IPS-18c (cell line): ENCODE measurements around the gene SLC1A4.

Source experiments
- H3K4me3 ChIP-seq: 2 replicates; pipeline ENCODE4 v1.7.0; 2013; ENCODE audit warnings: low read depth, mild to moderate bottlenecking, low read length, moderate library complexity; ENCODE audit not compliant: insufficient read depth
- H3K9me3 ChIP-seq: one replicate; pipeline ENCODE4 v1.6.1; 2013; ENCODE audit warnings: mild to moderate bottlenecking, low read length, moderate library complexity; ENCODE audit not compliant: control insufficient read depth, insufficient read depth

Gene SLC1A4

DNA sequence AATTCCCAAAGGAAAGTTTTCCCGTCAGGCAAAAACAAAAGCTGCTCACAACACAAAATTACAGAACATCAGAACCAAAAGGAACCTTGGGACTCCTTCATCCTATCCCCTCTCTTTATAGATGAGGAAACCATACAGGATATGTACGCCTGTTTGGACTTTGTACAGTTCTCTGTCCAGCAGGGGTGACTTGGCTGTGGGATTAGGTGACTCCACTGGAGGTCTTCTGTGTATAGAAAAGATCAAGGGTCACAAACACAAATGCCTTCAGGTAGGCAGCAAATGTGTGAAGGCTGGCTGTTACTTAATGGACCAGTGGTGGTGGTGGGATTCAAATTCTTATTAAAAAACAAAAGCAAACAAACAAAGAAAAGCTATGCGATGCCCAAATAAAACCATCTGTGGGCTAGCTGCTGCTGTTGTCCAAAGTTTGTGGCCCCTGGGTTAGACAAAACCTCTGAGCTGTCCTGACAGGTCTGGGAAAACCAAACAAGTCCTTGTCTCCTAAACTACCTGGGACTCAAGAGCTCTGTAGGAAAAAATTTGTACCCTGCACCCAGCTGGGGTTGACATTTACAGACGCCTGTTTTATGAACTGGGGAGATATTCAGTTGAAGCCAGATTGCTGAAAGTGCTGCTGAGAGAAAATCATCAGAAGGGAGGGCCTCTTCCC, 65.7 kb downstream of the SLC1A4 start:
- no peaks in the 10 kb centered on the region for H3K9me3 ChIP-seq
- H3K4me3 ChIP-seq, result peak overlapping the region; percentile 85; the same call in 1 of the 2 replicates

DNA sequence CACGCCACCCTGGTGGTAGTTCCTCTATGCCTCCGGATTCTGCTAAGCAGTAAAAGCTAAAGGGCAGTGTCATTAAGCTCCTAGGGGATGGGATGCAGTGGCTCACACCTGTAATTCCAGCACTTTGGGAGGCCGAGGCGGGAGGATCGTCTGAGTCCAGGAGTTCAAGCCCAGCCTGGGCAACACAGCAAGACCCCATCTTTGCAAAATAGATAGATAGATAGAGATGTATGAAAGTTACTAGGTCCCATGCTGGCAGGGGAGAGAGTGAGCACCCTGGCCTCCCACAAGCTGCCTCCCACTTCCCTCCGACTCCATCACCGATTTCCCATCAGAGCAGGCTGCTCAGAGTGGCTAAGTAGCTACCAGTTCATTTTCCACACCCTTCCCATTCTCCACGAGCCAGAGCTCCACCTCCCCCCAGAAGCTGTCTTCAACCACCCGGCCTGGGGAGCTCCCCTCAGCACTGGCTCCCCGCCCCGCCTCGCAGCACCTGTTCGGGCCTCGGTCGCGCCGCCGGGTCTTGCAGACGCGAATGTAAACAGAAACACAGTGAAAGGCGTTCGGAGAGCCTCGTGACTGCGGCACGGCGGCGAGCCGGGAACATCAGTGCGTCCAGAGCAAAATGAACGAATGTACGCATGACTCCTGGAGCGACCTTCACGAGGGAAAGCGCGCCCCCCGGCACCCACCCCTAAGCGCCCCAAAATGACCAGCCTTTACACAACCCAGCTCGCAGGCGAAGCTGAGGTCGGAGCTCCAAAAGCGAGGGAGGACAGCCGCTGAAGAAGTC, 66.4 kb downstream of the SLC1A4 start:
- Histone ChIP-seq H3K9me3 (no peaks in the 10 kb centered on the region), H3K4me3 (peak overlapping the region; percentile 85)

DNA sequence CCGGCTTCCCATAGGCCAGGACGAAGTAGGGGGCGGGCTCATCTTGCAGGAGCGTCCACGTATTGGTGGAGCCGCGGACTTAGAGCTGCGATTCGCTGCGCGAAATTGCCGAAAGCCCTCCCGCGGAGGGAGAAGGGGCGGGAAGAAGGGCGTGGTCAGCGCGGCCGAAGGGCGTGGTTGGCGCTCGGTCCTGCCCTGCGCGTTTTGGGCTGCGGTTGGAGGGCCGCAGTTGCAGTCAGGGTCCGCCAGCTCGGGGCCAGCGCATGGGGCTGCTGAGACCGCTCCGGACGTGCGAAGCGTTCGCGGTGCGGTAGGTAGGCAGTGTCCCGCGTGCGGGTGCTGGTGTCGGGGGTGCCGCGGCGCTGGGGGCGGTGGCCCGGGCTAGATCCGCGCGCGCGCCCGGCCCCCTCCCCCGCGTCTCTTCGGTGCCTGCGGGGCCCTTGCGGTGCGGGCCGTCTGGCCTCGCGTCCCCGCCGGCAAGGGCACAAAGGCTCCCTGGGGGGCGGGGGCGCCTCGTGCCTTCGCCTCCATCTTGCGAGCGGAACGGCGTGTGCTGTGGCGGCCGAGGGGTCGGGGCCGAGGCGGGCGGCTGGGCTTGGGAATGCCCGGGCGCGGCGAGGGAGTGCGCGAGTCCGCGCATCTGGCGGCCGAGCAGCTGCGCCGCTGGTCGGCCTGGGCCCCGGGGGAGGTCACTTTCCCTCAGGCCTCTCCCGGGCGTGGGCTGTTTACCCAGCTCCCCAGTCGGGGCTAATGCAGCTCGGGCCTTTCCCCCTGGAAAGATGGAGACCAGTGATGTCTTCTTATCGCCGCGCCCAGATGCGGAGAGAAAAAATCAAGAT, 67.2 kb downstream of the SLC1A4 start, which contains the start of gene CEP68:
CEP68 (plus strand) TSS at position 202 of the 839 bp plus-strand sequence. CDS start 13,029 bp downstream, outside the sequence.
- Histone ChIP-seq H3K9me3 (no peaks in the 10 kb centered on the region), H3K4me3 (peak within 1 kb of the TSS; percentile 85)

DNA sequence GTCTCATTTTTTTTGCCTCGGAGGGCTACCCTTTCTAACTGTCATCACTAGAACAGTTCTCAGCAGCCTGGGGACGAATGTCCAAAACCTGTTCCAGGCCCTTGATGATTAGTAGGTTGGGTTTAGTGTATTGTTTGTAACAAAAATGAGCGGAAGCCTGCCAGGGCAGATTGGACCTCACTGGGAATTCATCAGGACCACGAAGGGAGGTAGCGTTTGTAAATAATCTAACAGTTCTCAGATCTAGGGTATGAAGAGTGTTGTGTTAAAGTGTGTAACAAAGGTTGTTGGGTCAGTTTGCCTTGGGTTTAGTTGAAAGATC, 67.8 kb downstream of the SLC1A4 start:
- Histone ChIP-seq H3K9me3 (no peaks in the 10 kb centered on the region), H3K4me3 (peak overlapping the region; percentile 85)

DNA sequence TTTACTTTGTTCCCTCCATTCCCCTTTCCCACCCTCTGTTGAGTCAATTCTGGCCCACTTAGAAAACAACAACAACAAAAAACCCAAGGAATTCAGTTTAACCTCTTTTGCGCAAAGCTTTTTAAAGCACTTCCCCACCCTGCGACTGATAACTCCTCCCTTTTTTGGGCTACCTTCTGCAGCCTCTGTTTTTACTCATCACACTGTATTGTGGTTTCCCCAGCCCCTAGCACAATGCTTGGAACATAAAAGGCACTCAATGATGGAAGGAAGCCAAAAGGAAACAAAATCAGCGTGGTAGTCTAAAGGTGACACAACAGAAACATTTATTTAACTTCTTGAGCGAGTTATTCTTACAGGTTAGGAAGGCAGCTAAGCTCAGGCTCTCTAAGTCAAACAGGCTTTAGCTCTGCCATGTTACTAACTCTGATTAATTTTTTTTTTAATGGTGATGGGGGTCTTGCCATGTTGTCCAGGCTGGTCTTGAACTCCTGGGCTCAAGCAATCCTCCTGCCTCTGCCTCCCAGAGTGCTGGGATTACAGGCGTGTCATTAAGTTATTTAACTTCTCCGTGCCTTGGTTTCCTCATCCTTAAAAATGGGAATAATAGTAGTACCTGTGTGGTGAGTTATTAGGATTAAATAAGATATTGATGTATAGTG, 68.3 kb downstream of the SLC1A4 start:
- H3K9me3 ChIP-seq, result no peaks in the 10 kb centered on the region
- peak overlapping the region; percentile 85; the same call in 1 of the 2 replicates for H3K4me3 ChIP-seq

DNA sequence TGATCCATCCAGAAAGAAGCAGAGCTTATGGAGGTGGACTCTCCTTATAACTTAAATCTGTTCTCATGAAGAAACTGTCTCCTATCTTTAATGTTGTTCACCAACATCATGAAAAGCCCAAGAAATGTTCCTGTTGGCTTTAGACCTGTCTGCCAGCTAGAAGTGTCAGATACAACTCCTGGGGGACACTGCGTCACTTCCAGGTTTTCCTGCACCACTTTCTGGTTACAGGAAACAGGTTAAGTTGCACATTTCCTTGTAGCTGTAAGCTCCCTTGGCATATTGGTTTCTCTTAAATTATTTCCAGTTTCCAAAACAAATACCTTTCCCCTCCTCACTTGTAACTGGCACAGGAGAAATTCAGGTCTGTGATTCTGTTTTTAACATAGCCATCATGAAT, 69.9 kb downstream of the SLC1A4 start:
- H3K4me3 ChIP-seq, result no peak overlapping the region
- H3K9me3 ChIP-seq, result no peaks in the 10 kb centered on the region

DNA sequence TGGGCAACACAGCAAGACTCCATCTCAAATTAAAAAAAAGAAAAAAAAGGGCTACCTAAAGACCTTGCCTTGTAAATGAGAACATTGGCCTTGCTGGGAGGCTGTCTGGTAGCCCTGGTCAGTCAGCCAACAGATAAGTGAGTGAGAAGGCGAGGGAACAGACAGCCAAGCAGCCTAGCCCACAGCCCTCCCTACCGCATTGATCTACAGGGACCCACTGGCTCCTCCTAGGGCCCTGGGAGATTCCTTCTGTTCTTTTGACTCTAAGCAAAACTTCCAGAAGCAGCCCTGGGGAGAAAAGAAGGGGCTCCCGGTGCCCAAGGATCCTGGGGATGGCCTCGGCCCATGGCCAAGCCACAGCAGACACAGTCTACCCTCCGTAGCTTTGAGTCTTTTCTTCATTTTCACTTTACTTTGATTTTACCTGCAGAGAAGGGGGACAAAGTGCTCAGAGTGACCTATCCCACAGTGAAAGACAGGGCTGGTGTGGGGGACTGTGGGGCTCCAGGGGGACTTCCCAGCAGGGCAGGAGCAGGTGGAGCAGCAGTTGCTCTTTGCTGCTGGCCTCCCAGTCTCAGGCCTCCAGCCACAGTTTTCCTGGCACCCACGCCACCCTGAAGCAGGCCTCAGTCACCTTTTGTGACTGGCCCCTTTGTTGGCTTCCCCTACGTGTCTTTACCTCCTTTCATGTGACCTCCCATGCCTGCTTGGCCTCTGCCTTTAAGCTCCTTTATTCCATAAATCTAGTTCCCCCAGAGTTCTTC, 72.1 kb downstream of the SLC1A4 start:
- H3K4me3 ChIP-seq, result no peak overlapping the region
- no peaks in the 10 kb centered on the region for H3K9me3 ChIP-seq

DNA sequence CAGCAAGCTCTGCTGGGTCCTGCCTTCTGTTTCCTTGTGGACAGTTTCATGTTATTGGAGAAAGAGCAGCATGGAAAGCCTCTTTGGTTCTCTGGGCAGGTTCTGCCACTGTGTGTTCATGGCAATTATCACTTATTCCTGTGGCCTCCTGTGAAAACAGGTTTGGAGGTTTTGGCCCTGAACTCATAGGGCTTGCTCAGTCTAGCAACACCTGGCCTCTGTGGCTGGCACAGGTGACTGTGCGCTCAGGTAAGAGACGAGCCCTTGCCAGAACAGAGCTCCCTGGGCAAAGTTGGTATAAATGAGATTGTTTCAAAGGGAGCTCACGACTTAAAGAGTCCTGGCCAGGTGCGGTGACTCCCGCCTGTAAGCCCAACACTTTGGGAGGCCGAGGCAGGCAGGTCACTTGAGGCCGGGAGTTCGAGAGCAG, 72.7 kb downstream of the SLC1A4 start:
- H3K9me3 ChIP-seq, result no peaks in the 10 kb centered on the region
- no peak overlapping the region for H3K4me3 ChIP-seq

DNA sequence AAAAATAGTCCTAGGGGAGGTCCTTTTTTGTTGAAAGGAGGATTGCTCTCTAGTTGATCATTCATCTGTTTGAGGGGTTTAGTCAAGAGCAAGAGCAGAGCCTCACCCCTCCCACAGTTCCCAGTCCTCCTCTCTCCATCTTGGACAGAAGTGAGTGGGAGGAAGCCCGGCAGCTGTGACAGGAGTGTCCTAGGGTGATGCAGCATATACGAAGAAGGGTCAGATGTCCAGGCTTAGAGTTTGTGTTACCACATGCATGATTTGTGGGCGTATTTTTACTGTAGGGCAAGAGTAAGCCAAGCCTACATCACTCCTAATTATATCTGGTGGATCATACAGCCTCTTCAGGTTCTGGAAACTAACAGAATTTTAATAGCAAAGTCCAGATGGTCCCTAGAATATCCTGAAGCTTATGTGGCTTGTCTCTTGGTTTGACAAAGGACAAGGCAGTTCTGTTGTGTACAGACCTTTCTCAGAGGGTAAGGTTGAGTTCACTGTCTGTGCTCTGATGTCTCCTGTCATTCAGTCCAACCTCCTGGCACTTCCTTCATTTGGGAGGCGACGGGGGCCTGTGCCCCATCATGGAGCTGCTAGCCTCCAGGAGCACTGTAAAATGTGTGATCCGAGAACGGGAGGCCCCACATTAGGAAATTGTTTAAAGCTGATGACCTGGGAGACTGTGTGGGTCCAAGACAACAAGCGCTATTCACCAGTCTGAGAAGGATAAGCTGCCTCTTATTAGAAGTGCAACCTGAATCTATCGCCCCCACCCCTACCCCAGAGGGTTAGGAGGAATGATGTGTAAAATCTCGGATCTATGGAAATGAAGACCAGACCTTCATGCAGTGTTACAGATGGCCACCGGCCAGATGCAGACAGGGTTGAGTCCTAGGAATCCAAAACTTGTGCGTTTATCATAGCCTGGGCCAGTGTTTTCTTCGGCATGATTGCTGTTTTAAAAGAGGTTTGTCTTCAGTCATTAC, 73.9 kb downstream of the SLC1A4 start:
- H3K4me3 ChIP-seq, result no peak overlapping the region
- no peaks in the 10 kb centered on the region for H3K9me3 ChIP-seq

DNA sequence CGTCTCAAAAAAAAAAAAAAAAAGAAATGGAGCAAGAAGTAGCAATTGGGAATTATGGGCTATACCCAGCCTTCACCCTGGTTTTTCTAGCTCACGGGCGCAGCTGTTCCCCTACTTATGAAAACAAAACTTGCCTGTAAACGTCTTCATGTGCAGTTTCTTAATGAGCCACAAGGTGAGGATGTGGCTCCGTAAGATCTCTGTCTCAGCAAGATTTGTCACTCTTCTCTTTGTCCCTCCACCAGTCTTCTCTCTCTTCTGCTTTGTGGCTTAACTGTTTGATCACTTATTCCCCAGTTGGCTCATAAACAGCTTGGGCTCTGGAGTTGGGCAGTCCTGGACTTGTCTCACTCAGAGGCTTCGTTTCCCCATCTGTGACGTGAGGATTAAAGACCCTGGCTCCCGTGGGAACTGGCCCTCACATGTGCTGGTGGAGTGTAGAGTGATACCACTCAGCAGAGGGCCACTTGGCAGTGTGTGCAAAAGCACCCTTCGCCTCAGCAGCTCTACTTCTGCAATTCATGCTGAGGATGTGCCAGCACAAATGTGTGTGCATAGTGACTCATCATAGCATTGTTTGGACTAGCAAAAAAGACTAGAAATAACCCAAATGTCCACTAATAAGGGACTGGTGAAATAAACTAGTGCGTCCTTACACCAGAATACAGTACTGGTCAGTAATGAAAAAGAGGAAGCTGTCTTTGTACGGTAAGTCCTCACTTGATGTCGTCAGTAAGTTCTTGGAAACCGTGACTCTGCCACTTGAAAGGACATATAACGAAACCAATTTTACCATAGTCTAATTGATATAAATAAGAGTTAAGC, 75.7 kb downstream of the SLC1A4 start:
- Histone ChIP-seq H3K9me3 (no peaks in the 10 kb centered on the region), H3K4me3 (no peak overlapping the region)

DNA sequence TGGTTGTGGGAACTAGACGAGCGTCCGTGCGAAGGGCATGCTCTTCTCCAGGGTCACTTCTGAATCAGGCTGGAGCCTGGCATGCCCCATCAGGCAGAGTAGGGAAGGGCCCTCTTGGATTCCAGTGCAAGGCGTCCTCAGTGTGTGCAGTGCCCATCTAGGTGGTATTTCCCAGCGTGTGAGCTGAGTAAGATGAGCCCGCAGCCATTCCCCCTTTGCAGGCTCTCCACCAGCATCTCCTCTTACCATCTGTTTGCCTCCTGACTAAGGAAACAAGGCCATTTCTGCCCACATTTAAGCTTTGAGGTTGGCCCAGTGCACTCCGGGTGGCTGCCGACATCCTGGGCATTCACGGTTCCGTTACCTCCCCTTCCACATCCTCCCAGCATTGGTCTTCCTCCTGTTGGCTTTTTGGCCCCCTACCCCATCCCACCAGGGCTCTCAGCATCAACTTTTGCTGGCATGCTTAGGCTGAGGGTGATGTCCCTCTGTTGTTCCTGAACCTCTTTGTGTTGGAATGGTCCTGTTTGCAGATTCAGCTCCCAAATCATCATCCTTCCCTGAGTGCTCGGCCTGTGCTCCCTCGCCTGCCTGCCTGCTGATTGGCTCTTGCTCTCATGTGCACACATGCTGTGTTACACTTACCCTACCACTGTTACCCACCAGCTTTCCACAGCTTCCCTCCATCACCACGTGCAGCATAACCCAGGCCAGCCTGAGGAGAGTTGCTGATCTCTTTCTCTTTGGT, 78.8 kb downstream of the SLC1A4 start:
- Histone ChIP-seq H3K4me3 (no peak overlapping the region), H3K9me3 (no peaks in the 10 kb centered on the region)

DNA sequence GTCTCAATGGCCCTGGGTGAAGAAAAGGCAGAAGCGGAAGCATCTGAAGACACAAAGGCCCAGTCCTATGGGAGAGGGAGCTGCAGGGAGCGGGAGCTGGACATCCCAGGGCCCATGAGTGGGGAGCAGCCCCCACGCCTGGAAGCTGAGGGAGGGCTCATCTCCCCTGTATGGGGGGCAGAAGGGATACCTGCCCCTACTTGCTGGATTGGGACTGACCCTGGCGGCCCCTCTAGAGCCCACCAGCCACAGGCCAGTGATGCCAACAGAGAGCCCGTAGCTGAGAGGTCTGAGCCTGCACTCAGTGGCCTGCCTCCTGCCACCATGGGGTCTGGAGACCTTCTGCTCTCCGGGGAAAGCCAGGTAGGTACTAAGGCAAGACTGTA, 80.2 kb downstream of the SLC1A4 start:
- H3K9me3 ChIP-seq, result no peaks in the 10 kb centered on the region
- H3K4me3 ChIP-seq, result no peak overlapping the region

DNA sequence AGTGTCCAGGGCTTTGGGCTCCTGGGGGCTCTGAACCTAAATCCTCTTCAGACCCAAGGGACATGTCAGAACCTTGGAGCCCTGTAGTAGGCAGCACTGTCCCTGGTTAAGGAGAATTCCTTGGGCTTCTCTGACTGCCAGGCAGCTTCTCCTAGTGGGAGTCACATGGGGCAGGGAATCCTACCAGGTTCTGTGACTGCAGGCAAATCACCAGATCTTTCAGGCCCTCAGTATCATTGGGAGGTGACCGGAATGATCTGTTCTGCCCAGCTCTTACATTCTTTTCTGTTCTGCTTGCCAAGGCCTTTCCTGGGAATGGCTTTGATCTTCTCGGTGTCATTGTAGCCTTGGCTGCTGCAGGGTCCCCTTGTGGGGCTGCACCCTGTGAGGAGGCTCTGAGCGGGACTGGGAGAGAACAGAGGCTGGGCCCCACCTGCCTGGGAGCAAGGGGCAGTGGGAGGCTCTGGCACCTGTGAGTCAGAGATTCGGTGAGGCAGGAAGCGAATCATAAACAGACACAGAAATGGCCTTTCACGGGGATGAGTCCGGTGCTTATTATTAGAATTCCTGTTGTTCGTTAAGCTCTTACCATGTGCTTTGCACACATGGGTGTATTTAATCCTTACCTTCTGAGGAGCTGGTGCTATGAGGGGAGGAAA, 81.1 kb downstream of the SLC1A4 start:
- H3K4me3 ChIP-seq, result no peak overlapping the region
- no peaks in the 10 kb centered on the region for H3K9me3 ChIP-seq

DNA sequence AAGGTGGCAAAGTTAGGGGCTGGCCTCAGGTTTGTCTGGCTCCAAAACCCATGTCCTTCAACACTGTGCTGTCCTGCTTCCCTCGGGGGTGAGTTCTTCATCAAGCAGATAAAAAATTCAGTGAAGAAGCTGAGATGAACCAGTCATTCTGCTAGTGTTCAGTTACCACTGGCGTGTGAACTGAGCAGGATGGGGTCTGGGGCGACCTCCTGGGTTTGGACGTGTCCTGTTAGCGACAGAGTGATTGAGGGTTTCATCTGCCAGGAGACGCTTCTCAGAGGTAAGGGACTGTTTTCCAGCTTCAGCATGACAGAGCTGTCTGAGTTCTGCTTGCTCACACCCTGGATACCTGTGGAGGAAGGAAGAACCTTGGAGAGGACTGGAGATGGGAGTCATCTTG, 81.7 kb downstream of the SLC1A4 start:
- H3K4me3 ChIP-seq, result no peak overlapping the region
- H3K9me3 ChIP-seq, result no peaks in the 10 kb centered on the region
